PC-9 (cell line): ENCODE data around the gene TFF2. TPM values are rescaled to one million over a fixed set of nuclear protein-coding genes. Genes with fewer than 3 reads are reported as not detected.

Experiments
- BruUV-seq: library from RNA; stranded (reverse); fragments of 400-500 nt; replicated peaks from 2 replicates; lab custom pipeline; 2021; lab: Mats Ljungman, UMichigan
- CTCF ChIA-PET: fragments of 300-600 bp; sonication (Branson Sonifier 250); formaldehyde crosslinking; loops from one replicate; lab custom pipeline; 2022; ENCODE audit warnings: antibody characterized with exemption; lab: Charles Lee
- POLR2A ChIA-PET: fragments of 300-600 bp; sonication (Branson Sonifier 250); formaldehyde crosslinking; loops from one replicate; lab custom pipeline; 2022; ENCODE audit warnings: antibody characterized with exemption; ENCODE audit not compliant: unreplicated experiment; lab: Charles Lee
- DNase-seq, 2 experiments: peaks; one replicate each; pipeline versions ENCODE4 v3.0.0 to v3.0.0-alpha.2; 2015 to 2022; ENCODE audit warnings: mixed read lengths in 1 of 2
- H2AFZ ChIP-seq: fragments of 200-600 bp; sonication (generic); 2 replicates; pipeline ENCODE4 v1.8.1; 2017; ENCODE audit warnings: antibody characterized with exemption
- H3F3A ChIP-seq: fragments of 200-600 bp; sonication (generic); 2 replicates; pipeline ENCODE4 v1.8.1; 2017; ENCODE audit warnings: antibody characterized with exemption, mild to moderate bottlenecking, low read depth; ENCODE audit not compliant: insufficient read depth
- H3K27ac ChIP-seq: fragments of 200-600 bp; sonication (generic); 2 replicates; pipeline ENCODE4 v1.6.1; 2016; ENCODE audit warnings: mixed run types
- H3K27me3 ChIP-seq: fragments of 200-600 bp; sonication (generic); 2 replicates; pipeline ENCODE4 v1.6.1; 2016; ENCODE audit warnings: low read depth, mixed run types; ENCODE audit not compliant: insufficient read depth
- H3K36me3 ChIP-seq: fragments of 200-600 bp; sonication (generic); 2 replicates; pipeline ENCODE4 v1.6.1; 2016; ENCODE audit warnings: low read depth, mixed run types
- H3K4me1 ChIP-seq: fragments of 200-600 bp; sonication (generic); replicated peaks from 2 replicates; pipeline ENCODE4 v1.6.1; 2016; ENCODE audit warnings: mixed run types; ENCODE audit not compliant: insufficient read depth
- H3K4me2 ChIP-seq: fragments of 200-600 bp; sonication (generic); 2 replicates; pipeline ENCODE4 v1.6.1; 2017; ENCODE audit warnings: mixed run types
- H3K4me3 ChIP-seq: fragments of 200-600 bp; sonication (generic); 2 replicates; pipeline ENCODE4 v1.6.1; 2016; ENCODE audit warnings: mixed run types
- H3K79me2 ChIP-seq: fragments of 200-600 bp; sonication (generic); 2 replicates; pipeline ENCODE4 v1.6.1; 2017; ENCODE audit warnings: low read depth, mixed run types
- H3K9me2 ChIP-seq: fragments of 200-600 bp; sonication (generic); 2 replicates; pipeline ENCODE4 v1.8.1; 2017; ENCODE audit warnings: mild to moderate bottlenecking; ENCODE audit not compliant: insufficient read depth
- H3K9me3 ChIP-seq: fragments of 200-600 bp; sonication (generic); 2 replicates; pipeline ENCODE4 v1.8.1; 2016; ENCODE audit warnings: low read depth; ENCODE audit not compliant: insufficient read depth
- H4K20me1 ChIP-seq: fragments of 200-600 bp; sonication (generic); 2 replicates; pipeline ENCODE4 v1.8.1; 2017; ENCODE audit not compliant: insufficient read depth
- CTCF ChIP-seq: fragments of 200-600 bp; sonication (generic); conservative IDR thresholded peaks from 2 replicates; pipeline ENCODE4 v1.6.1; 2017; ENCODE audit warnings: mixed run types, antibody characterized with exemption, mild to moderate bottlenecking, moderate library complexity
- EZH2 ChIP-seq: fragments of 200-600 bp; sonication (generic); IDR thresholded peaks from 2 replicates; pipeline ENCODE4 v1.8.0; 2017; ENCODE audit warnings: antibody characterized with exemption, low read depth
- intact Hi-C: fragments of 100-400 bp; cut with micrococcal nuclease; formaldehyde crosslinking; loops from one replicate; pipeline ENCODE4 v1.10.0; 2022; ENCODE audit not compliant: unreplicated experiment
- total RNA-seq: library from RNA; stranded (reverse); gene quantifications from 2 replicates; pipeline ENCODE4 v1.2.3, GENCODE V29; 2021

TFF2 gene
- total RNA-seq, 1 experiment from 2014 or later, result 0.52 TPM

- TF ChIP-seq EZH2 (no peak), CTCF (no peak)
- no peaks in the 10 kb centered on the region for H3K36me3 ChIP-seq
- intact Hi-C loops, result no loop called here
Observed at GRCh38 chr21:42296501-42296900, 54.3 kb downstream of the TFF2 start.

More at GRCh38 chr21:42296501-42296900, 54.3 kb downstream of the TFF2 start:
- Histone ChIP-seq H3K9me3 (no peaks in the 10 kb centered on the region), H3K4me2 (no peak overlapping the region), H2AFZ (no peak overlapping the region), H3K27me3 (no peaks in the 10 kb centered on the region), H3F3A (no peaks in the 10 kb centered on the region; the same call in 1 of the 2 replicates), H3K27ac (no peak overlapping the region), H3K4me1 (peaks cover 15% of the 10 kb centered on the region; the same call in 1 of the 2 replicates), H3K79me2 (no peaks in the 10 kb centered on the region), H3K9me2 (no peaks in the 10 kb centered on the region), H3K4me3 (no peak overlapping the region), H4K20me1 (no peaks in the 10 kb centered on the region)
- BruUV-seq, result no TSS peak
- ChIA-PET CTCF (interaction anchor here (0.7 kb wide), 1 partner anchor 108 kb away, joined by 4 read pairs; no protein-coding TSS in a partner anchor), POLR2A (no interaction called here)
- DNase-seq, result no peak

Other genes with a start within 250 kb of the TFF2 start
- 4.4 and 5.6 TPM in 2 replicates for gene ABCG1, start 131.9 kb downstream of the TFF2 start, total RNA-seq
- gene TFF3, start 35.6 kb downstream of the TFF2 start, total RNA-seq, result not detected in 2 replicates
- gene TFF1, start 15.5 kb upstream of the TFF2 start, total RNA-seq, result 2.2 and 5.7 TPM in 2 replicates
- 4.3 and 8.6 TPM in 2 replicates for gene TMPRSS3, start 45.1 kb upstream of the TFF2 start, total RNA-seq
- not detected in 2 replicates for gene UBASH3A, start 52.9 kb upstream of the TFF2 start, total RNA-seq
- gene RSPH1, start 145.2 kb upstream of the TFF2 start, total RNA-seq, result 4.3 and 8.0 TPM in 2 replicates
- 23.5 and 26.7 TPM in 2 replicates for gene SLC37A1, start 162.9 kb upstream of the TFF2 start, total RNA-seq